Measurements from ENCODE around the gene CDC27.
"Not testable (repeated sequence)": the region's sequence is repeated elsewhere in the genome, so short reads cannot be mapped to it uniquely, and the experiment has no call there.

CDC27 gene

DNA sequence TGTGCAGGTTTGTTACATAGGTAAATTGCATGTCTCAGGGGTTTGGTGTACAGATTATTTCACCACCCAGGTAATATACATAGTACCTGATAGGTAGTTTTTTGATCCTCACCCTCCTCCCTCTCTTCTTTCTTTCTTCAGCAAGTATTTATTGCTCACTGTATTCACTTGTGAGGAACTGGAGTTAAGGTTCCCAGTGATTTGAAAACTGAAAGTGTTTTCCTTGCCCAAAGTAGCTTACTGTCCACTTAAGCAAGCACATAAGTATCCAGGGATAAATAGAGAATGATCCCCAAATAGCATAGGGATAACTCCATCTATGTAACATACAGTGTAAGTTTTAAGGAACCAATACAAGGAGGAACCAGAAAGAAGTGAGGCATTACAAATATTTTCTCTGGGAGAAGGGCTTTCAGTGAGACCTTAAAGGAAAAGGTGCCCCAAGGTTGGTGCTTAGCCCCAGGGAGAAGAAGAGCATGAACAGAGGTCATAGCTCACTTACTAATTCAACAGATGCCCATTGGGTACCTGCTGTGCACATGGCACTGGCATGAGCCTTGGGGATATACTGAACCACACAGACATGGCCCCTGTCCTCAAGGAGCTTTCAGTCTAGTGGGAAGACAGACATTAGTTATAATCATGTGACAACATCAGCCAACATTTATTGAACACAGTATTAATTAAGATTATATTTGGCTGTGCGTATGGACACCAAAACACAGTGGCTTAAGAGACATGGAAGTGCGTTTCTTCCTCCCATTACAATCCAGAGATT, 37.0 kb upstream of the CDC27 start:
- TF ChIP-seq, protein P1, sequence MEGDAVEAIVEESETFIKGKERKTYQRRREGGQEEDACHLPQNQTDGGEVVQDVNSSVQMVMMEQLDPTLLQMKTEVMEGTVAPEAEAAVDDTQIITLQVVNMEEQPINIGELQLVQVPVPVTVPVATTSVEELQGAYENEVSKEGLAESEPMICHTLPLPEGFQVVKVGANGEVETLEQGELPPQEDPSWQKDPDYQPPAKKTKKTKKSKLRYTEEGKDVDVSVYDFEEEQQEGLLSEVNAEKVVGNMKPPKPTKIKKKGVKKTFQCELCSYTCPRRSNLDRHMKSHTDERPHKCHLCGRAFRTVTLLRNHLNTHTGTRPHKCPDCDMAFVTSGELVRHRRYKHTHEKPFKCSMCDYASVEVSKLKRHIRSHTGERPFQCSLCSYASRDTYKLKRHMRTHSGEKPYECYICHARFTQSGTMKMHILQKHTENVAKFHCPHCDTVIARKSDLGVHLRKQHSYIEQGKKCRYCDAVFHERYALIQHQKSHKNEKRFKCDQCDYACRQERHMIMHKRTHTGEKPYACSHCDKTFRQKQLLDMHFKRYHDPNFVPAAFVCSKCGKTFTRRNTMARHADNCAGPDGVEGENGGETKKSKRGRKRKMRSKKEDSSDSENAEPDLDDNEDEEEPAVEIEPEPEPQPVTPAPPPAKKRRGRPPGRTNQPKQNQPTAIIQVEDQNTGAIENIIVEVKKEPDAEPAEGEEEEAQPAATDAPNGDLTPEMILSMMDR (IDR thresholded peaks at IDR 0.05; ENCODE audit: low read depth, low read length, missing control alignments), result no peak
- in situ Hi-C loops (cut with HindIII; ENCODE audit: low sequenced_read_pairs), result no loop called here
- DNase-seq (ENCODE audit: low read depth), result no peak
- H3K4me3 ChIP-seq (ENCODE audit: low read depth, low read length), result no peak overlapping the region

- in situ Hi-C loops (cut with HindIII; ENCODE audit: low sequenced_read_pairs), result no loop called here
- peak; percentile 62 for DNase-seq (ENCODE audit: low read depth)
- TF ChIP-seq, protein P1 (IDR thresholded peaks at IDR 0.05; ENCODE audit: low read depth, low read length, missing control alignments), result no peak
These were observed 36.4 kb upstream of the CDC27 start for GRCh38 chr17:47225436-47225858.

GRCh38 chr17:47224966-47225365, 35.9 kb upstream of the CDC27 start:
- no peak overlapping the region for H3K4me3 ChIP-seq (ENCODE audit: low read depth, low read length)
- in situ Hi-C loops (cut with HindIII; ENCODE audit: low sequenced_read_pairs), result no loop called here
- TF ChIP-seq, protein P1 (IDR thresholded peaks at IDR 0.05; ENCODE audit: low read depth, low read length, missing control alignments), result no peak
- DNase-seq (ENCODE audit: low read depth), result no peak

More at GRCh38 chr17:47225436-47225858, 36.4 kb upstream of the CDC27 start:
- no peak overlapping the region for H3K4me3 ChIP-seq (ENCODE audit: low read depth, low read length)

DNA sequence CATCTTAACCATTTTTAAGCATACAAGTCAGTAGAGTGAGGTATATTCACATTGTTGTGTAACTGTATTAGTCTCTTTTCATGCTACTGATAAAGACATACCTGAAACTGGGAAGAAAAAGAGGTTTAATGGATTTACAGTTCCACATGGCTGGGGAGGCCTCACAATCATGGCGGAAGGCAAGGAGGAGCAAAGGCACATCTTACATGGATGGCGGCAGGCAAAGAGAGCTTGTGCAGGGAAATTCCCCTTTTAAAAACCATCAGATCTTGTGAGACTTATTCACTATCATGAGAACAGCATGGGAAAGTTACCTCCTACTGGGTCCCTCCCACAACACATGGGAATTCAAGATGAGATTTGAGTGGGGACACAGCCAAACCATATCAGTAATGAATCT, 35.0 kb upstream of the CDC27 start:
- H3K4me3 ChIP-seq (ENCODE audit: low read depth, low read length); in situ Hi-C loops (cut with HindIII; ENCODE audit: low sequenced_read_pairs); DNase-seq (ENCODE audit: low read depth): not testable (repeated sequence)

GRCh38 chr17:47223460-47223859, 34.4 kb upstream of the CDC27 start:
- no peak overlapping the region for H3K4me3 ChIP-seq (ENCODE audit: low read depth, low read length)
- DNase-seq (ENCODE audit: low read depth), result no peak
- TF ChIP-seq, protein P1 (IDR thresholded peaks at IDR 0.05; ENCODE audit: low read depth, low read length, missing control alignments), result no peak
- in situ Hi-C loops (cut with HindIII; ENCODE audit: low sequenced_read_pairs), result no loop called here

GRCh38 chr17:47223007-47223406, 33.9 kb upstream of the CDC27 start:
- H3K4me3 ChIP-seq (ENCODE audit: low read depth, low read length), result no peak overlapping the region

GRCh38 chr17:47222047-47222446, 33.0 kb upstream of the CDC27 start:
- in situ Hi-C loops (cut with HindIII; ENCODE audit: low sequenced_read_pairs), result no loop called here
- H3K4me3 ChIP-seq (ENCODE audit: low read depth, low read length), result no peak overlapping the region
- DNase-seq (ENCODE audit: low read depth), result no peak
- TF ChIP-seq, protein P1 (IDR thresholded peaks at IDR 0.05; ENCODE audit: low read depth, low read length, missing control alignments), result no peak

More at GRCh38 chr17:47223007-47223406, 33.9 kb upstream of the CDC27 start:
- TF ChIP-seq, protein P1 (IDR thresholded peaks at IDR 0.05; ENCODE audit: low read depth, low read length, missing control alignments), result no peak
- DNase-seq (ENCODE audit: low read depth), result no peak
- in situ Hi-C loops (cut with HindIII; ENCODE audit: low sequenced_read_pairs), result no loop called here

Data from astrocyte of the cerebellum (primary cell).